Head of caudate nucleus (tissue), 42 donors: ENCODE data around the gene STAT5B.
"Not testable (repeated sequence)": the region's sequence is repeated elsewhere in the genome, so short reads cannot be mapped to it uniquely, and the experiment has no call there.

Source experiments
- DNase-seq, 42 donors: peaks; one replicate each; pipeline versions ENCODE4 v3.0.0 to v3.0.0-alpha.2; 2020 to 2021; ENCODE audit warnings: mixed read lengths in 7 of 42
- intact Hi-C: fragments of 100-400 bp; cut with DNase I; formaldehyde crosslinking; loops from one replicate; pipeline ENCODE4 v1.15.0; 2022

The STAT5B gene

GRCh38 chr17:42274253-42274542, 2.0 kb downstream of the STAT5B start:
- intact Hi-C loops: no loop called here
- DNase-seq: peak in 1 of 42 donors; percentile 18

- intact Hi-C loops: no loop called here
- no peak for DNase-seq
Measured at GRCh38 chr17:42273474-42274252, 2.5 kb downstream of the STAT5B start.

DNA sequence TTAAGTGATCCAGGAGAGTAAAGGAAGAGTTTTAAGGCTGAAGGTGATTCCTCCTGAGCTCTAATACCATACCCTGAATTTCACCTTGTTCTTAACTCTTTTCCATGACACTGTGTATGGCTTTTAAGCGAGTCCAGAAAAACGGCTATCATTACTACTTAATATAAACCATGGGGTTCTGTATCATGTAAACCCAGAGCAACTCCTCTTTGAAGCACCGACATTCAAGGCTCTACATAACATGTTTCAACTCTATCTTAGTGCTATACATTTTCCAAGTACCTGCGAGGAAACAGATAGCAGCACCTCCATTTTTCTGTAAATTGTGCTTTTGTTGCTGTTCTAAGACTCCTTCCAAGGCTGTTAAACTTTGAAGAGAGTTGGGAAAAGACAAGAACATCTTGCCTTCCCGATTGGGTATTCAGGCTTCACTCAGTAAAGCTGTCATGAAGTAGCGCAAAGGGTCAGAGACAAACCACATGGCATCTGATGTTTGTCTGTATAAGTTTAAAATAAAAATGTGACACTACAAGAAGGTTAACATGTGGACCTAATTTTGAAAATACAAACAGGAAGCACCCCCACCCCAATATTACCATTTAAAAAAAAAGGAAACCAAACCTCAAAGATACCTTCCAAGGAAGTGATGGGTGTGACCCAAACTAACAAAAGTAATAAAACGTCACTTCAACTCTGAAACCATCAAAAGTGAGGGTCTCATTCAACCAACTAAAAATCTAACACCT, 3.9 kb downstream of the STAT5B start:
- intact Hi-C loops: no loop called here
- peak in 1 of 42 donors; percentile 12 for DNase-seq

DNA sequence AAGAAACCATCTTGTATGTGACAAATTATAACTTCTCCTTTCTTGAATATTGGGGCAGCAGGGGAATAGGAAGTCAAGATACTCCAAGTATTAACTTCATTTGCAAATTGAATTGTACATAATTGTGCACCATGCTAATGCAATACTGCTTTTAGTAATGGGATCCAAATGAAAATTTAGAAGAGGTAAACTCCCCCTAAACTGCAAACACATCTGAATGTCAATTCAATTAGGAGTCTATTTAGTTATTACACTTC, 4.5 kb downstream of the STAT5B start:
- intact Hi-C loops: no loop called here
- DNase-seq: no peak

DNA sequence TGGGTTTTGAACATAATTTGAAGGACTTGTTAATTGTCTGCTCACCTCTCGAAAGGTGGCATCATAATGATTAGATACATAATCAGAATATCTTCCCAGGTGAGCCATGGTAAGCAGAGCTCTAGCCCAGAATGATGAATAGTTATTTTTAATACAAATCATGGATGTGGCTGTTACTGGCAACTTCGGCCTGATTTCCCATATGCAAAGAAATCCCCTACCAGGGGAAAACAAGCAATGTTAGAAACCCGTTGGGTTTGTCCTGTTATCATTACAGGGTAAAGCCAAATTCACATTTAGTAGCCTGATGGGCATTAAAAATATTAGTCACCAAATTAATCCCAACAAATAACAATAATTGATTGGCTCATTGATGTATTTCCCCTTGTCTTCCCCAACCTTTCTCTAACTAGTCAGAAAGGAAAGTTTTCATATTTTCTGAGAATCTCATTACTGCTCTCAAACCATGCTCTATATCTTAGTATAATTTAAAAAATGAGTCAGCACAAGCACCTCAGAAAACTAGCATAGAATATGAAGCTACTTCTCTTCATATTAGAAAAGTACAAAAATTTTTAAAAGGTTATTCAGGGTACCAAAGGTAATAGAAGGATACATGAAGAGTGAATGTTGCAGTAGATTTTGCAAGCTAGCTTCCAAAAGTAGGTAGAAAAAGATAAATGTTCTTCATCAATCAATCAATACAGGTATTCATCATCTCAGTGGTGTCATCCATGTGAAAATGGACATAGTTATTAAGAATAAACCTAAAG, 5.0 kb downstream of the STAT5B start:
- intact Hi-C loops: no loop called here
- DNase-seq: no peak

- intact Hi-C loops: no loop called here
- peak in 1 of 42 donors; percentile 42 for DNase-seq
Measured at GRCh38 chr17:42270596-42270995, 5.6 kb downstream of the STAT5B start.

GRCh38 chr17:42270170-42270535, 6.0 kb downstream of the STAT5B start:
- intact Hi-C loops: no loop called here
- no peak for DNase-seq

GRCh38 chr17:42268236-42268635, 8.0 kb downstream of the STAT5B start:
- intact Hi-C loops: no loop called here
- no peak for DNase-seq

DNA sequence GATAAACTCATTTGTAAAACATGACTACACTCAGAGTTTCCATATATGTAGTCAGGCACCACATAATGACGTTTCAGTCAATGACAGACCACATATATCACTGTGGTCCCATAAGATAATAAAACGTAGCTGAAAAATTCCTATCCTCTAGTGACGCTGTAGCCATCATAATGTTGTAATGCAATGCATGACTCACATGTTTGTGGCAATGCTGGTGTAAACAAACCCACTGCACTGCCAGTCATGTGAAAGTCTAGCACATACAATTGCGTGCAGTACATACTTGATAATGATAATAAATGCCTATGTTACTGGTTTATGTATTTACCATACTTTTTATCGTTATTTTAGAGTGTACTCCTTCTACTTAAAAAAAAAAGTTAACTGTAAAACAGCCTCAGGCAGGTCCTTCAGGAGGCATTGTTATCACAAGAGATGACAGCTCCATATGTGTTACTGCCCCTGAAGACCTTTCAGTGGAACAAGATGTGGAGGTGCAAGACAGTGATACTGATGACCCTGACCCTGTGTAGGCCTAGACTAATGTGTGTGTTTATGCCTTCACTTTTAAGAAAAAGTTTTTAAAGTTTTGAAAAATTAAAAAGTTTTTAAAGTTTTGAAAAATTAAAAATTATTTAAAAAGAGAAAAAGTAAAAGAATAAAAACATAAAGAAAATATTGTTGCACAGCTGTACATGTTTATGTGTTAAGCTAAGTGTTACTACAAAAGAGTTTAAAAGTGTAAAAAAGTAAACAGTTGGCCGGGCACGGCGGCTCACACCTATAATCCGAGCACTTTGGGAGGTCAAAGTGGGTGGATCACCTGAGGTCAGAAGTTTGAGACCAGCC, 9.0 kb downstream of the STAT5B start:
- intact Hi-C loops: no loop called here
- DNase-seq: peak in 1 of 42 donors; percentile 27

GRCh38 chr17:42266462-42266861, 9.7 kb downstream of the STAT5B start:
- no peak for DNase-seq
- intact Hi-C loops: no loop called here

DNA sequence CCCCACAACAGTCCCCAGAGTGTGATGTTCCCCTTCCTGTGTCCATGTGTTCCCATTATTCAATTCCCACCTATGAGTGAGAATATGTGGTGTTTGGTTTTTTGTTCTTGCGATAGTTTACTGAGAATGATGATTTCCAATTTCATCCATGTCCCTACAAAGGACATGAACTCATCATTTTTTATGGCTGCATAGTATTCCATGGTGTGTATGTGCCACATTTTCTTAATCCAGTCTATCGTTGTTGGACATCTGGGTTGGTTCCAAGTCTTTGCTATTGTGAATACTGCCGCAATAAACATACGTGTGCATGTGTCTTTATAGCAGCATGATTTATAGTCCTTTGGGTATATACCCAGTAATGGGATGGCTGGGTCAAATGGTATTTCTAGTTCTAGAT, 11.8 kb downstream of the STAT5B start:
- DNase-seq, intact Hi-C loops: not testable (repeated sequence)

GRCh38 chr17:42260318-42260717, 15.9 kb downstream of the STAT5B start:
- intact Hi-C loops: no loop called here
- no peak for DNase-seq

DNA sequence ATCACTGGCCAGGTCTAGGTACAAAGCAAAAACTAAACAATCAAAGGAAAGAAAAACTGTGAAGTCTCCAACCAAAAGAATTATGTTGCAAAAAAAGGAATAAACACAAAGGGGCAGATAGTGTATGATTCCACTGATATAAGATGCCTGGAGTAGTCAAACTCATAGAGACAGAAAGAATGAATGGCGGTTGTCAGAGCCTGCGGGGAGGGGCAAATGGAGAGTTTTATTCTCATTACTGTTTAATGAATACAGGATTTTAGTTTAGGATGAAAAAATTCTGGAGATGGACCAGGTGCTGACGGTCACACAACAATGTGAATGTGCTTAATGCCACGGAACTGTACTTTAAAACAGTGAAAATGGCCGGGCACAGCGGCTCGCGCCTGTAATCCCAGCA, 20.7 kb downstream of the STAT5B start:
- DNase-seq: no peak
- intact Hi-C loops: no loop called here

DNA sequence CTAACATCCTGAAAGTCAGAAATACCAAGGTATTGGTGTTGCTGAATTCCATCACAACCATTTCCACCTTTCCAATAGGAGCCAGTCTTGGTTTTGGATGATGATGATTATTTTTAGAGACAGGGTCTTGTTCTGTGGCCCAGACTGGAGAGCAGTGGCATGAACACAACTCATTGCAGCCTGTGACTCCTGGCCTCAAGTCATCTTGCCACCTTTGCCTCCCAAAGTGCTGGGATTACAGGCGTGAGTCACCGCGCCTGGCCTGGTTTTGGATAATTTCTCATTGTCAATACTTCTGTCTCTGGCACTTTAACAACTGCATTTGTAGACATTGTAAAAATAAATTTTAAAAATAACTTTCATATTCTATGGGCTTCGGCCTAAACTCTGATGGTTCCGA, 22.6 kb downstream of the STAT5B start:
- intact Hi-C loops: no loop called here
- DNase-seq: no peak

- DNase-seq: no peak
- intact Hi-C loops: no loop called here
Measured at GRCh38 chr17:42252597-42253550, 23.3 kb downstream of the STAT5B start.

DNA sequence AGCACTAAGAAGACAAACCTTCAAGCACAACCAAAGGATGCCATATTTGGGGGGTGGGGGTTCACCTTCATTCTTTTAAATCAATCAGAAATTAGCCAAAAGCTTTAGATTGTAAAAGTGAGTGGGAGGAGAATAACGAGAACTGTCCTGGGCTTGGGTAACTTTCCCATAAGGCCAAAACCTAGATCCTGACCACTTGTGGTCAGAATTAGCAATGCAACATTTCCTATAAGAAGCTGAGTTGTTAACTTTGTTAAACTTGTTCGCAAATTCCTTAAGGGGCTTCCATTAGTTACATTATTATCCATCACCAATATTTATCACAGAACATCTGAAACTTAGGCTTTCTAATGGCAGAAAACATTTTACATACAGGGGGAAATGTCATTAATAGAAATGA, 25.1 kb downstream of the STAT5B start:
- DNase-seq: no peak
- intact Hi-C loops: no loop called here

DNA sequence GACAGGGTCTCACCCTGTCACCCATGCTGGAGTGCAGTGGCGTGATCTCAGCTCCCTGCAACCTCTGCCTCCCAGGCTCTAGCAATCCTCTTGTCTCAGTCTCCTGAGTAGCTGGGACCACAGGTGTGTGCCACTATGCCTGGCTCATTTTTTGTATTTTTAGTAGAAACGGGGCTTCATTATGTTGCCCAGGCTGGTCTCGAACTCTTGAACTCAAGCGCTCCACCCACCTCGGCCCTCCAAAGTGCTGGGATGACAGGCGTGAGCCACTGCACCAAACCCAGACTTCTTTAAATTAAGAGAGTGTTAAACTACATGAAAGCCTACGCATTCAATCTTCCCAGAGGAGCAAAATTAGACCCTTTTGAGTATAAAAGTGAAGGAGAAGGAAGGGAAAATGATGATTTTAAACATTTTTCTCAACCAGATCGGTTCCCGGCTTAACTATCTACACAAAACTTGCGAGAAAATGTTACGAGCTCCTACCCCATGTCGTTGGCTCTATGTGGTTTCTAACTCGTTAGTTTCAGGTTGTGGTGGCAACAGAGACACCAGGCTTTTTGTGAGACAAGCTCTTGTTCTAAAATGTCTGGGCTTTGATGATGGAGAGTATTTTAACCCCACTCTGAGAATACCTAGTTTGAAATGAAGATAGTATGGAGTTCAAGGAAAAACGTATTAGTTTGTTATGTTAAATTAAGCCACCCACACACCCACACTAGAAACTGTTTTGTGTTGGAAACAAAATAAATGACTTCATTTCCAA, 26.3 kb downstream of the STAT5B start:
- intact Hi-C loops: no loop called here
- DNase-seq: peak in 5 of 42 donors; percentile 16 to 28 (median 19)
